ENCODE results near the gene SLC16A2.

The SLC16A2 gene

GRCh38 chrX:74551934-74552333 is 130.6 kb downstream of the SLC16A2 start:
- H4K20me1 ChIP-seq (ENCODE audit: insufficient read depth, low read length, poor library complexity, severe bottlenecking): no peaks in the 10 kb centered on the region
- no peaks in the 10 kb centered on the region for H3K79me2 ChIP-seq (ENCODE audit: insufficient read depth, low read length)
- TF ChIP-seq EZH2phosphoT487 (IDR thresholded peaks at IDR 0.05; ENCODE audit: borderline replicate concordance) (no peak), CTCF (conservative IDR thresholded peaks at IDR 0.05; ENCODE audit: low read length) (no peak)
- H3F3A ChIP-seq (ENCODE audit: low read depth): no peaks in the 10 kb centered on the region
- no peak overlapping the region for H2AFZ ChIP-seq (ENCODE audit: low read length)
- no peaks in the 10 kb centered on the region for H3K27me3 ChIP-seq (ENCODE audit: insufficient read depth, low read length, poor library complexity, severe bottlenecking)
- H3K9me2 ChIP-seq (replicated peaks; ENCODE audit: low read depth, low read length): no peaks in the 10 kb centered on the region
- H3K4me3 ChIP-seq (ENCODE audit: low read length, poor library complexity, severe bottlenecking): no peak overlapping the region
- no peaks in the 10 kb centered on the region for H3K36me3 ChIP-seq (ENCODE audit: insufficient read depth, low read length)
- H3K4me1 ChIP-seq (ENCODE audit: insufficient read depth, low read length, poor library complexity, severe bottlenecking): no peaks in the 10 kb centered on the region
- no peak overlapping the region for H3K9ac ChIP-seq (ENCODE audit: low read depth, low read length, poor library complexity, severe bottlenecking)
- no peak overlapping the region for H3K4me2 ChIP-seq (ENCODE audit: low read depth, low read length, poor library complexity, severe bottlenecking)
- H3K9me3 ChIP-seq (ENCODE audit: insufficient read depth, low read depth, low read length): no peaks in the 10 kb centered on the region

- Histone ChIP-seq H3K4me3 (ENCODE audit: low read length, poor library complexity, severe bottlenecking) (no peak overlapping the region), H3K79me2 (ENCODE audit: insufficient read depth, low read length) (no peaks in the 10 kb centered on the region), H3F3A (ENCODE audit: low read depth) (no peaks in the 10 kb centered on the region), H3K9me2 (replicated peaks; ENCODE audit: low read depth, low read length) (no peaks in the 10 kb centered on the region), H3K36me3 (ENCODE audit: insufficient read depth, low read length) (no peaks in the 10 kb centered on the region), H3K9ac (ENCODE audit: low read depth, low read length, poor library complexity, severe bottlenecking) (no peak overlapping the region), H3K4me2 (ENCODE audit: low read depth, low read length, poor library complexity, severe bottlenecking) (no peak overlapping the region), H4K20me1 (ENCODE audit: insufficient read depth, low read length, poor library complexity, severe bottlenecking) (no peaks in the 10 kb centered on the region), H3K9me3 (ENCODE audit: insufficient read depth, low read depth, low read length) (no peaks in the 10 kb centered on the region), H3K4me1 (ENCODE audit: insufficient read depth, low read length, poor library complexity, severe bottlenecking) (no peaks in the 10 kb centered on the region), H3K27me3 (ENCODE audit: insufficient read depth, low read length, poor library complexity, severe bottlenecking) (no peaks in the 10 kb centered on the region), H2AFZ (ENCODE audit: low read length) (no peak overlapping the region)
- no peak for TF ChIP-seq EZH2phosphoT487 (IDR thresholded peaks at IDR 0.05; ENCODE audit: borderline replicate concordance)
- TF ChIP-seq CTCF (conservative IDR thresholded peaks at IDR 0.05; ENCODE audit: low read length): no peak
Observed at GRCh38 chrX:74557378-74557777, 136.1 kb downstream of the SLC16A2 start.

GRCh38 chrX:74578137-74578536 is 156.8 kb downstream of the SLC16A2 start:
- Histone ChIP-seq H3K36me3 (ENCODE audit: insufficient read depth, low read length) (no peaks in the 10 kb centered on the region), H3K9me2 (replicated peaks; ENCODE audit: low read depth, low read length) (no peaks in the 10 kb centered on the region), H3K27me3 (ENCODE audit: insufficient read depth, low read length, poor library complexity, severe bottlenecking) (no peaks in the 10 kb centered on the region), H3K9me3 (ENCODE audit: insufficient read depth, low read depth, low read length) (no peaks in the 10 kb centered on the region), H2AFZ (ENCODE audit: low read length) (no peak overlapping the region), H4K20me1 (ENCODE audit: insufficient read depth, low read length, poor library complexity, severe bottlenecking) (no peaks in the 10 kb centered on the region), H3K4me2 (ENCODE audit: low read depth, low read length, poor library complexity, severe bottlenecking) (no peak overlapping the region), H3K4me1 (ENCODE audit: insufficient read depth, low read length, poor library complexity, severe bottlenecking) (no peaks in the 10 kb centered on the region), H3K4me3 (ENCODE audit: low read length, poor library complexity, severe bottlenecking) (no peak overlapping the region), H3K9ac (ENCODE audit: low read depth, low read length, poor library complexity, severe bottlenecking) (no peak overlapping the region), H3K79me2 (ENCODE audit: insufficient read depth, low read length) (no peaks in the 10 kb centered on the region), H3F3A (ENCODE audit: low read depth) (no peaks in the 10 kb centered on the region)
- TF ChIP-seq EZH2phosphoT487 (IDR thresholded peaks at IDR 0.05; ENCODE audit: borderline replicate concordance): no peak
- no peak for TF ChIP-seq CTCF (conservative IDR thresholded peaks at IDR 0.05; ENCODE audit: low read length)

Data from Loucy (cell line).